AG09319 (cell line): ENCODE measurements around the gene GLS.

Source experiments
- DNase-seq: peaks from one replicate; pipeline ENCODE4 v3.0.0-alpha.2; 2010; ENCODE audit warnings: low read depth; ENCODE audit errors: extremely low read depth
- TF ChIP-seq, protein P1 (sequence below): IDR thresholded peaks from 2 replicates; pipeline ENCODE4 v1.5.1; 2011; ENCODE audit warnings: low read depth, mild to moderate bottlenecking, inconsistent platforms, low read length, moderate library complexity

Gene GLS

DNA sequence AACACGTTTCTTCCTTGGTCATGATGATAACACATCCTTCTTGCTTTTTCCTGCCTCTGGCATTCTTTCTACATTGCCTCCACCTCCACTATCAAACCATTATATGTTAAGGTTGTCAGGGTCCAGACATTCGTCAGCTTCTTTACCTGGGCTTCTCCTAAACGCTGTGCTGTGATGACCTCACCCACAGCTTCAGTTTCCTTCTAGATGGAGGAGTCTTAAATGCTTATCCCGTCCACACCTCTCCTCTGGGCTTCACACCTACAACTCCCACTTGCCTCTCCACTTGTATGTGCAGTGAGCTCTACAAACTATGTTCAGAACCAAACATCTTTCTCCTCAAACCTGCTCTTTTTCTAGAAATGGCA, 134.0 kb downstream of the GLS start:
- TF ChIP-seq, protein P1, sequence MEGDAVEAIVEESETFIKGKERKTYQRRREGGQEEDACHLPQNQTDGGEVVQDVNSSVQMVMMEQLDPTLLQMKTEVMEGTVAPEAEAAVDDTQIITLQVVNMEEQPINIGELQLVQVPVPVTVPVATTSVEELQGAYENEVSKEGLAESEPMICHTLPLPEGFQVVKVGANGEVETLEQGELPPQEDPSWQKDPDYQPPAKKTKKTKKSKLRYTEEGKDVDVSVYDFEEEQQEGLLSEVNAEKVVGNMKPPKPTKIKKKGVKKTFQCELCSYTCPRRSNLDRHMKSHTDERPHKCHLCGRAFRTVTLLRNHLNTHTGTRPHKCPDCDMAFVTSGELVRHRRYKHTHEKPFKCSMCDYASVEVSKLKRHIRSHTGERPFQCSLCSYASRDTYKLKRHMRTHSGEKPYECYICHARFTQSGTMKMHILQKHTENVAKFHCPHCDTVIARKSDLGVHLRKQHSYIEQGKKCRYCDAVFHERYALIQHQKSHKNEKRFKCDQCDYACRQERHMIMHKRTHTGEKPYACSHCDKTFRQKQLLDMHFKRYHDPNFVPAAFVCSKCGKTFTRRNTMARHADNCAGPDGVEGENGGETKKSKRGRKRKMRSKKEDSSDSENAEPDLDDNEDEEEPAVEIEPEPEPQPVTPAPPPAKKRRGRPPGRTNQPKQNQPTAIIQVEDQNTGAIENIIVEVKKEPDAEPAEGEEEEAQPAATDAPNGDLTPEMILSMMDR: no peak
- no peak for DNase-seq
